ENCODE data around the gene BRME1. TPM values are rescaled to one million over a fixed set of nuclear protein-coding genes. Genes with fewer than 3 reads are reported as not detected.
A peak's percentile ranks its signal among the peaks of the same experiment; 100 is the strongest.

BRME1 gene
- total RNA-seq, 1 experiment from 2014 or later, result 6.7 TPM

DNA sequence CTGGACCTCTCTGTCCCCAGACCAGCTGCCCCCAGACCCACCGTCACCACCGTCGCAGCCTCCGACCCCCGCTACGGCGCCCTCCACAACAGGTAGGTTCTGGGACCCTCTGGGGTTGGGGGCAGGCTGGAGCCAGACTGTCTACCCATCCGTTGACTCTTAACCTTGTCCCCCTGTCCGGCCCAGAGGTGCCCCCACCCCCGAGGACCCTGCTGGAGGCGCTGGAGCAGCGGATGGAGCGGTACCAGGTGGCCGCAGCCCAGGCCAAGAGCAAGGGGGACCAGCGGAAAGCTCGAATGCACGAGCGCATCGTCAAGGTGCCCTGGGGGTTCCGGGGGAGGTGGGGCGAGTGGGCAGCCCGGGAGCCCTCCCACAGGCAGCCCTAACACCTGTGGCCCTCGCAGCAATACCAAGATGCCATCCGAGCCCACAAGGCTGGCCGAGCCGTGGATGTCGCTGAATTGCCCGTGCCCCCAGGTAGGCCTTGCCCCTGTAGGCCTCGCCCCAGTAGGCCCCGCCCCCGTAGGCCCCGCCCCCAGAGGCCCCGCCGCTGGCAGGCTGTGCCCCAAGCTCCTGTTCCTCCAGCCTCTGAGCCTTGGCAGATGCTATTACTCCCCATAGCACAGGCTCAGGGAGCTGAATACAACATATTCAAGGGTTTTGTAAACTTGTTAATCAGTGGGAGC, 13.0 kb upstream of the BRME1 start:
- Mint-ChIP-seq H3K36me3 (ENCODE audit: insufficient read depth in 1 of 3, low read depth in 3 of 3) (peaks cover 37 to 83% (median 62%) of the 10 kb centered on the region in 3 experiments), H3K4me3 (no peak overlapping the region), H3K27me3 (ENCODE audit: low read depth) (no peaks in the 10 kb centered on the region), H3K27ac (no peak overlapping the region), H3K9me3 (peaks cover 8 to 12% of the 10 kb centered on the region in 2 experiments; a peak in 4 of 5 replicates), H3K4me1 (no peaks in the 10 kb centered on the region)
- Histone ChIP-seq H3K9me3 (ENCODE audit: control insufficient read depth, low read depth, low read length) (peaks cover 6% of the 10 kb centered on the region), H2AFZ (ENCODE audit: low read length) (no peak overlapping the region), H2AK5ac (ENCODE audit: insufficient read length, low read length) (no peak overlapping the region), H3K4me2 (ENCODE audit: insufficient read depth, insufficient read length, low read length) (no peak overlapping the region), H3K27me3 (ENCODE audit: insufficient read depth, low read length) (no peaks in the 10 kb centered on the region), H4K5ac (ENCODE audit: insufficient read length, low read depth, low read length) (no peak overlapping the region), H3K9ac (ENCODE audit: extremely low read depth, insufficient read length, low read length) (no peak overlapping the region), H3K23me2 (ENCODE audit: insufficient read length, low read depth, low read length, poor library complexity, severe bottlenecking) (no peaks in the 10 kb centered on the region), H2BK120ac (ENCODE audit: low read depth, low read length, poor library complexity, severe bottlenecking) (no peak overlapping the region), H3K4ac (ENCODE audit: low read depth, low read length) (no peak overlapping the region), H4K8ac (replicated peaks; ENCODE audit: insufficient read length, low read depth, low read length) (no peak overlapping the region), H2BK12ac (ENCODE audit: insufficient read length, low read depth, low read length) (no peak overlapping the region), H3K18ac (ENCODE audit: insufficient read length, low read depth, low read length) (no peak overlapping the region), H2BK5ac (ENCODE audit: insufficient read length, low read length) (no peak overlapping the region), H4K91ac (ENCODE audit: insufficient read length, low read depth, low read length) (no peak overlapping the region), H3K14ac (ENCODE audit: insufficient read depth, low read length) (no peak overlapping the region), H3K56ac (ENCODE audit: insufficient read length, low read depth, low read length) (no peak overlapping the region), H4K20me1 (ENCODE audit: control insufficient read depth, insufficient read depth, insufficient read length) (no peaks in the 10 kb centered on the region), H3K27ac (ENCODE audit: insufficient read length, low read depth, low read length) (no peak overlapping the region), H2BK15ac (ENCODE audit: low read depth, low read length) (no peak overlapping the region), H3K23ac (ENCODE audit: insufficient read length, low read depth, low read length) (no peak overlapping the region), H3K79me2 (ENCODE audit: insufficient read depth, low read length) (no peaks in the 10 kb centered on the region), H2BK20ac (ENCODE audit: low read depth, low read length, poor library complexity, severe bottlenecking) (no peak overlapping the region), H3T11ph (ENCODE audit: low read length) (no peak overlapping the region), H3K79me1 (ENCODE audit: insufficient read depth, low read depth, low read length, poor library complexity, severe bottlenecking) (no peaks in the 10 kb centered on the region), H3K4me1 (ENCODE audit: insufficient read depth, low read length) (no peaks in the 10 kb centered on the region)
- TF ChIP-seq, protein P1, sequence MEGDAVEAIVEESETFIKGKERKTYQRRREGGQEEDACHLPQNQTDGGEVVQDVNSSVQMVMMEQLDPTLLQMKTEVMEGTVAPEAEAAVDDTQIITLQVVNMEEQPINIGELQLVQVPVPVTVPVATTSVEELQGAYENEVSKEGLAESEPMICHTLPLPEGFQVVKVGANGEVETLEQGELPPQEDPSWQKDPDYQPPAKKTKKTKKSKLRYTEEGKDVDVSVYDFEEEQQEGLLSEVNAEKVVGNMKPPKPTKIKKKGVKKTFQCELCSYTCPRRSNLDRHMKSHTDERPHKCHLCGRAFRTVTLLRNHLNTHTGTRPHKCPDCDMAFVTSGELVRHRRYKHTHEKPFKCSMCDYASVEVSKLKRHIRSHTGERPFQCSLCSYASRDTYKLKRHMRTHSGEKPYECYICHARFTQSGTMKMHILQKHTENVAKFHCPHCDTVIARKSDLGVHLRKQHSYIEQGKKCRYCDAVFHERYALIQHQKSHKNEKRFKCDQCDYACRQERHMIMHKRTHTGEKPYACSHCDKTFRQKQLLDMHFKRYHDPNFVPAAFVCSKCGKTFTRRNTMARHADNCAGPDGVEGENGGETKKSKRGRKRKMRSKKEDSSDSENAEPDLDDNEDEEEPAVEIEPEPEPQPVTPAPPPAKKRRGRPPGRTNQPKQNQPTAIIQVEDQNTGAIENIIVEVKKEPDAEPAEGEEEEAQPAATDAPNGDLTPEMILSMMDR (conservative IDR thresholded peaks at IDR 0.05), result no peak
- DNase-seq, result peak; percentile 56
- no CpG with 5 or more reads among the region's 34 CpGs for WGBS (ENCODE audit: extremely low coverage, insufficient read length, low lambda C conversion rate)
